GDM1 (cell line): ENCODE results near the gene SOX9.

ENCODE experiments used
- DNase-seq: peaks from one replicate; lab custom pipeline; 2025; lab: John Stamatoyannopoulos, UW

Gene SOX9

DNA sequence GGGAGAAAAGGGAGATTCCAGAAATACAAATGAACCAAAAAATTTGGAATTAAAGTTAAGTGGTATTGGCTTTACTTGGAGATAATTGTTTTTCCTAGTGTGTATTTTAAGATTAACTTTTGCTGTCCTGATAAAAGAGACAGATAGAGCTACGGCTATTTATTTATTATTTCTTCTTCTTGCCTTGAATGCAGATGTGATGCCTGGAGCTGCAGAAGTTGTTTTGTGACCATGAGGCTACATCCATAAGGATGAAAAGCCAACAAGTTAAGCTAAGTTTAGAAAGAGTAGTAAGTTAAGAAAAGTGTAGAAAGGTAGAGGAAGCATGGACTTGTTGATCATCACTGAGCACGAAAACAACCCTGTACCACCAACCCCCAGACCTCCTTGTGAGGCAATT is 41.7 kb downstream of the SOX9 start:
- no peak for DNase-seq

- no peak for DNase-seq
Observed at GRCh38 chr17:72163474-72163873, 42.7 kb downstream of the SOX9 start.

- no peak for DNase-seq
Observed at GRCh38 chr17:72164158-72164739, 43.4 kb downstream of the SOX9 start.

DNA sequence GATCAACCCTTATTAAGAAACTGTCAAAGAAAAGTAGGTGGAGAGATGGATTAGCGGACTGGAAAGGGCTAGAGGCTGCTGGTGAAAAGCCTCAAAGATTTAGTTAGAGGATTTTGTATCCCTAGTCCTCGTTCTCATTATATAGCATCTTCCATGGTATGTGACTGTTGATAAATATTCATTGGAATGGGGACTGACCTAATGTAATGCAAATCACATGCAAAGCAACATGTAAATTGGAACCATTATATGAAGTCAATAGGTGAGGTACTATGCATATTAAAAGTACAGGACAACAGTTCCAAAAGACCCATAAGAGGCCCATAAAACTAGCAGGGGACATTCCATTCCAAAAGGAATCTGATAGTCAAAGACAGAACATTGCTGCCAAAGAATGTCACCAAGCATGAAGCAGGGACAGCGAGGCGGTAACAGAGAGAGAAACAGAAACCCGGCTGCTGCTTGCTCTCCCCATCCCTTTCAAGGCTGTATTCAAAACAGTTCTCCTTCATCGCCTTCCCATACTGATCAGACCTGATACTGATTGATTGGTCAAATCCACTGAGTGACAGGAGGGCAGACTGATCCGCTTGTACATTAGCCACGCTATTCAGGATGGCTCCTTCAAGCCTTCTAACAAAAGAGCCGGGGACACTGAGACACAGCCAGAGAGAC is 44.5 kb downstream of the SOX9 start:
- DNase-seq, result no peak

DNA sequence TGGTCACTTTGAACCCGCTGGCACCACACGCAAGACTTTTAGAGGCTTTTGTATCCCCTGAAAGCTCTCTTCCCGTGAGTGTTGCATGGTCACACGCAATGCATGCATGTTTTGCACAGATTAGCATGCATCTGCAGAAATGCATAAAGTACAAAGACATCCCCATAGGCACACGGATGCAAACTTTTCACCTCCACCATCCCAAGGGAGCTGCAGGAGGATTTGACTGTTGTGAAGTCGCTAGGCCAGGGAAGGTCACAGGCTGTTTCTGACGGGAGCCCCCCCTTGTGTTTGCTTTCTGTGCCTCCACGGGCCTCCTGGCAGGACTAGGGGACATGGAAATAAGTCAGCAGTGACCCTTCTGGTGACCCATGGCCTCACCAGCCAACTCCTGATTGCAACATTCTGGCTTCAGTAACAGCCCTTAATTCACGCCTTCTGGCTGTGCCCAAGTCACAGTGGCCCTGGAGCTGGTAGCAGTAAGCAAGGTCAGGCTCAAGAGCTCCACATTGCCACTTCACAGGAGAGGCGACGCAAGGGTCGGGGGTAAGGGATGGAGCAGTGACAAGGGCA is 45.1 kb downstream of the SOX9 start:
- no peak for DNase-seq

DNA sequence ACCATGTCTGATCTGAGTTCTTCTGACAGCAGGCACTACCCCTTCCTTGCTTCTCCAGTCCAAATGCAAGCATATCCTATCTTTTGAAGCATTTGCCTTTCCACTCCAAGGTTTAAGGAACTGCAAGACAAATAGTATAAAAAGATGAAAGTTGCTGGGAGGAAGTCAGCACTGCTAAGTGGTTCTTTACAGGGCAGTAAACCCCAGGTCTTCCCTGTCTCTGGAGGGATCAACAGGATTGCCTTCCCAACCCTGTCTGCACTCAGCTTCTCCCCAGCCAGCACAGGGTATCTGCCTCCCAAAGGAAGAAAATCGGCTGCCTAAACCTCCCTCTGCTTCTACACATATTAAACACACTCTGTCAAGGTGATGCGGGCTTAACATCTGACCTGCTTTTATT is 46.8 kb downstream of the SOX9 start:
- no peak for DNase-seq

GRCh38 chr17:72169823-72170222 is 49.0 kb downstream of the SOX9 start:
- no peak for DNase-seq

DNA sequence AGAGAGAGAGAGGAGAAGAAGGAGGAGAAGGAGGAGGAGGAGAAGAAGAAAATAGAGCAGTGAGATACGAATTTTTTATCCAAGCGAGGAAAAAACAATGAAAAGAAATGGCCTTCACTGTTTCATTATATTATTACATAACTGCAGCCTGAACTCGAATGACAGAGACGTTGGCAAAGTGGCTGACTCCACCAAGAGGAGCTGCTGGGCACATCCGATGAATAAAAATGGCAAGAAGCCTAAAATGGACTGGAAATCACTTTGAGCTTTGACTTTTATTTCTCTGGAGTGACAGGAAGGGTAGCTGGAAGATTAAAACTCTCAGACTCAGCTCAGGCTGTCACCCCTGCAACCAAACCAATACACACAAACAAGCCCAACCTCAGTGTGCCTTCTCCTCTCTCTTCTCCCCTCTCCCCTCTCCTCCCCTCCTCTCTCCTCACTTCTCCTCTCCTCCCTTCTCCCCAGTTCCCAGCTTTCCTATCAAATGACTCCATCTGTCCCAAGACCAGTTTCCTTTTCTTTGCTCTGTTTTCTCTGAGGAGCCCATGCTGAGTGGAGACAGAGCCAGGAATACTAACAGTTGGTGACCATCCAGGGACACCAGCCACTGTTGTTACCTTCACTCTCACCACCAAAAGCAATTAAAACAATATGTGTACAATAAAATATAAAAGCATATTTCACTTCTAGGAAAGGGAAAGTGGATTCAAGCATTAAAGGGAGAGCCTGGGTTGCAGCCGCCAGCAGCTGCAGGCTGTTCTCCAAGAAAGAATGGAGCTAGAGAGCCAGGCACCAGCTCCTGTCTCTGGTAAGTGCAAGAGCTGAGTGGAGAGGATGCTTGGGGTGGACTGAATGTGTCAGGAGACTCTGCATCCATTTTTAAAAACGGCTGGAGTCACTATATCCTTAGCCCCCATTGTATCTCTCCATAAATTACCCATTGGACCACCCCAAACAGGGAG is 51.2 kb downstream of the SOX9 start:
- no peak for DNase-seq

GRCh38 chr17:72173499-72174116 is 52.8 kb downstream of the SOX9 start:
- no peak for DNase-seq

DNA sequence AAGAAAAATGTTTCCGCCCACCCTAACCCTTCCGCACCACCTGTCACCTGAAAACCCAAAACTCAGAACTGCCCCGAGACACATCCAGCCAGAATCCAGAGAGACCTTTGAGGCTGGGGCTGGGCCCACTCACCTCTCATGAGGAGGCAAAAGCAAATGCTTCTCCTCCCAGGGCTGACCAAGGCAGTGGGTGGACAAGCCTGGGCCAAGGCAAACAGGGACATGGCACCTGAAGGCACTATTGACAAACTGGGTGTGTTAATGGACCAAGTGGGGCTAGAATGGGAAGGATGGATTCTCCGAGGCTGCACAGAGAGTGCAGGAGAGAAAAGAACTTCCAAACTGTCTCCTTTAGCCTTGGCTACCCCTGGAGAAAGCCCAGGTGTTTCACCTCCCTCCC is 54.4 kb downstream of the SOX9 start:
- DNase-seq, result no peak
